HCT116 (cell line): ENCODE results near the gene FHIT. TPM values are rescaled to one million over a fixed set of nuclear protein-coding genes. Genes with fewer than 3 reads are reported as not detected.

Experiments used
- ATAC-seq: fragments of 200-7000 bp; cut with Tn5 transposase; 2 replicates; pipeline ENCODE4 v1.9.1; 2020; ENCODE audit warnings: mild to moderate bottlenecking, moderate library complexity
- BruUV-seq: library from RNA; stranded (reverse); fragments of 400-500 nt; replicated peaks from 2 replicates; lab custom pipeline; 2021; lab: Mats Ljungman, UMichigan
- CTCF ChIA-PET: fragments of 300-600 bp; sonication (Branson Sonifier 250); formaldehyde crosslinking; loops from one replicate; lab custom pipeline; 2021; ENCODE audit warnings: antibody characterized with exemption; lab: Charles Lee
- POLR2A ChIA-PET: fragments of 300-600, 350-600 bp; sonication (Branson Sonifier 250); formaldehyde crosslinking; loops from one replicate; lab custom pipeline; 2021; ENCODE audit warnings: antibody characterized with exemption; lab: Charles Lee
- RAD21 ChIA-PET, 2 experiments: fragments of 300-600 bp; sonication (Branson Sonifier 250); formaldehyde crosslinking; loops; one replicate each; lab custom pipeline; 2023; ENCODE audit warnings: low total read pairs in 2 of 2; ENCODE audit not compliant: uncharacterized antibody in 2 of 2, unreplicated experiment in 2 of 2, low non-redundant PET in 1 of 2; lab: Charles Lee
- DNase-seq: peaks from one replicate; pipeline ENCODE4 v3.0.0-alpha.2; 2010; ENCODE audit warnings: low read depth, low spot score
- H2AFZ ChIP-seq: fragments of 200-600 bp; shearing (Covaris generic), sonication (generic); 2 replicates; pipeline ENCODE4 v1.6.1; 2017; ENCODE audit warnings: low read depth, mixed run types, mixed read lengths, antibody characterized with exemption, low read length; ENCODE audit not compliant: poor library complexity, severe bottlenecking
- H3K27ac ChIP-seq: 2 replicates; pipeline ENCODE4 v1.5.1; 2012; ENCODE audit warnings: low read depth, low read length
- H3K27me3 ChIP-seq: fragments of 200-600 bp; sonication (generic); 2 replicates; pipeline ENCODE4 v1.6.1; 2016; ENCODE audit warnings: mixed run types, low read length, mixed read lengths; ENCODE audit not compliant: insufficient read depth
- H3K36me3 ChIP-seq, 2 experiments: fragments of 200-500 bp in 1 of 2; fragments of 200-600 bp in 1 of 2; sonication (Bioruptor generic) in 1 of 2; sonication (generic) in 1 of 2; 2 replicates each; pipeline versions ENCODE4 v1.5.1 to v1.6.1; 2014 to 2016; ENCODE audit warnings: low read length in 2 of 2, inconsistent platforms in 1 of 2, mixed read lengths in 1 of 2, mixed run types in 1 of 2; ENCODE audit not compliant: insufficient read depth in 2 of 2, control insufficient read depth in 1 of 2
- H3K4me1 ChIP-seq, 2 experiments: fragments of 200-600 bp in 1 of 2; sonication (generic) in 1 of 2; 2 replicates each; pipeline versions ENCODE4 v1.5.1 to v1.6.1; 2012 to 2017; ENCODE audit warnings: low read length in 2 of 2, inconsistent platforms in 1 of 2, mild to moderate bottlenecking in 1 of 2, mixed read lengths in 1 of 2, mixed run types in 1 of 2, moderate library complexity in 1 of 2; ENCODE audit not compliant: insufficient read depth in 2 of 2, control insufficient read depth in 1 of 2
- H3K4me2 ChIP-seq: fragments of 200-600 bp; sonication (generic); 2 replicates; pipeline ENCODE4 v1.6.1; 2017; ENCODE audit warnings: mixed run types, low read length, mixed read lengths
- H3K4me3 ChIP-seq, 2 experiments: fragments of 200-600 bp in 1 of 2; sonication (generic) in 1 of 2; replicated peaks in 1 of 2; 2 replicates each; pipeline ENCODE4 v1.5.1; 2011 to 2016; ENCODE audit warnings: low read length in 2 of 2, control low read depth in 1 of 2, low read depth in 1 of 2, mild to moderate bottlenecking in 1 of 2, mixed read lengths in 1 of 2, mixed run types in 1 of 2
- H3K79me2 ChIP-seq: fragments of 200-600 bp; sonication (generic); 2 replicates; pipeline ENCODE4 v1.6.1; 2017; ENCODE audit warnings: mild to moderate bottlenecking, mixed run types, low read length, moderate library complexity, mixed read lengths; ENCODE audit not compliant: insufficient read depth
- H3K9ac ChIP-seq: fragments of 200-600 bp; sonication (generic); 2 replicates; pipeline ENCODE4 v1.6.1; 2016; ENCODE audit warnings: low read length, mixed read lengths
- H3K9me2 ChIP-seq: fragments of 200-600 bp; sonication (generic), shearing (Covaris generic); 2 replicates; pipeline ENCODE4 v1.6.1; 2017; ENCODE audit warnings: mixed run types, mild to moderate bottlenecking, moderate library complexity; ENCODE audit not compliant: insufficient read depth
- H3K9me3 ChIP-seq, 2 experiments: fragments of 200-500 bp in 1 of 2; fragments of 200-600 bp in 1 of 2; sonication (Bioruptor generic) in 1 of 2; sonication (generic) in 1 of 2; 2 replicates each; pipeline ENCODE4 v1.6.1; 2014 to 2017; ENCODE audit warnings: low read length in 2 of 2, mixed read lengths in 2 of 2, inconsistent platforms in 1 of 2, low read depth in 1 of 2, mild to moderate bottlenecking in 1 of 2, mixed run types in 1 of 2, moderate library complexity in 1 of 2; ENCODE audit not compliant: control insufficient read depth in 1 of 2, insufficient read depth in 1 of 2
- H4K20me1 ChIP-seq: fragments of 200-600 bp; sonication (generic), shearing (Covaris generic); 2 replicates; pipeline ENCODE4 v1.6.1; 2017; ENCODE audit warnings: mixed run types, mild to moderate bottlenecking, moderate library complexity; ENCODE audit not compliant: insufficient read depth
- CBX3 ChIP-seq: IDR thresholded peaks from 2 replicates; pipeline ENCODE4 v1.6.1; 2012; ENCODE audit warnings: low read depth
- CEBPB ChIP-seq: IDR thresholded peaks from 2 replicates; pipeline ENCODE4 v1.6.1; 2012; ENCODE audit warnings: low read depth
- EGR1 ChIP-seq: IDR thresholded peaks from 2 replicates; pipeline ENCODE4 v1.6.1; 2012; ENCODE audit warnings: low read depth
- ELF1 ChIP-seq: IDR thresholded peaks from 2 replicates; pipeline ENCODE4 v1.6.1; 2012; ENCODE audit warnings: low read depth, borderline replicate concordance
- EZH2 ChIP-seq: fragments of 200-600 bp; sonication (generic); IDR thresholded peaks from 2 replicates; pipeline ENCODE4 v1.6.1; 2017; ENCODE audit warnings: antibody characterized with exemption, mixed run types
- FOSL1 ChIP-seq: IDR thresholded peaks from 2 replicates; pipeline ENCODE4 v1.6.1; 2012; ENCODE audit warnings: low read depth
- JUND ChIP-seq: IDR thresholded peaks from 2 replicates; pipeline ENCODE4 v1.6.1; 2012
- POLR2A ChIP-seq: IDR thresholded peaks from 2 replicates; pipeline ENCODE4 v1.7.0; 2011; ENCODE audit warnings: borderline replicate concordance; ENCODE audit not compliant: insufficient read depth, insufficient read length; ENCODE audit errors: extremely low read depth
- POLR2AphosphoS5 ChIP-seq: IDR thresholded peaks from 2 replicates; pipeline ENCODE4 v1.6.1; 2011; ENCODE audit warnings: mild to moderate bottlenecking, low read depth, low read length, moderate library complexity
- SIN3A ChIP-seq: IDR thresholded peaks from 2 replicates; pipeline ENCODE4 v1.6.1; 2012; ENCODE audit warnings: low read depth
- SP1 ChIP-seq: IDR thresholded peaks from 2 replicates; pipeline ENCODE4 v1.6.1; 2012; ENCODE audit warnings: low read depth
- SRF ChIP-seq: IDR thresholded peaks from 2 replicates; pipeline ENCODE4 v1.6.1; 2012; ENCODE audit warnings: low read depth
- TCF7L2 ChIP-seq: IDR thresholded peaks from 2 replicates; pipeline ENCODE4 v1.7.0; 2011; ENCODE audit warnings: borderline replicate concordance, inconsistent platforms; ENCODE audit not compliant: insufficient read depth, insufficient read length; ENCODE audit errors: extremely low read depth
- YY1 ChIP-seq: IDR thresholded peaks from 2 replicates; pipeline ENCODE4 v1.6.1; 2011; ENCODE audit warnings: low read length, low read depth, moderate library complexity, mild to moderate bottlenecking; ENCODE audit not compliant: insufficient replicate concordance; ENCODE audit errors: extremely low read depth
- ZFX ChIP-seq: fragments of 450-650 bp; IDR thresholded peaks from 2 replicates; pipeline ENCODE4 v1.6.1; 2017
- ZNF274 ChIP-seq: fragments of 200-500 bp; sonication (Bioruptor generic); IDR thresholded peaks from 2 replicates; pipeline ENCODE4 v1.6.1; 2014; ENCODE audit warnings: mild to moderate bottlenecking, low read depth, low read length, inconsistent platforms
- intact Hi-C: fragments of 100-400 bp; cut with micrococcal nuclease; formaldehyde crosslinking; loops from 2 replicates; pipeline ENCODE4 v1.10.0; 2022
- total RNA-seq: library from RNA; stranded (reverse); gene quantifications from one replicate; pipeline ENCODE4 v1.2.1, GENCODE V29; 2021; ENCODE audit not compliant: unreplicated experiment
- TF ChIP-seq, protein P1 (sequence below), 3 experiments: fragments of 200-600 bp in 1 of 3; sonication (generic) in 1 of 3; IDR thresholded peaks in 2 of 3; conservative IDR thresholded peaks in 1 of 3; 2 replicates each; pipeline ENCODE4 v1.5.1; 2012 to 2017; ENCODE audit warnings: low read depth in 2 of 3, low read length in 2 of 3, antibody characterized with exemption in 1 of 3, borderline replicate concordance in 1 of 3, control low read depth in 1 of 3, mild to moderate bottlenecking in 1 of 3, mixed read lengths in 1 of 3, mixed run types in 1 of 3, moderate library complexity in 1 of 3; ENCODE audit not compliant: insufficient read depth in 1 of 3
- TF ChIP-seq, protein P2 (sequence below): IDR thresholded peaks from 2 replicates; pipeline ENCODE4 v1.6.1; 2011; ENCODE audit warnings: mild to moderate bottlenecking, low read length, moderate library complexity; ENCODE audit not compliant: insufficient replicate concordance; ENCODE audit errors: extremely low read depth
- TF ChIP-seq, protein P3 (sequence below): IDR thresholded peaks from 2 replicates; pipeline ENCODE4 v1.6.1; 2012

The FHIT gene
- total RNA-seq, 1 experiment from 2014 or later, result 20.1 TPM

DNA sequence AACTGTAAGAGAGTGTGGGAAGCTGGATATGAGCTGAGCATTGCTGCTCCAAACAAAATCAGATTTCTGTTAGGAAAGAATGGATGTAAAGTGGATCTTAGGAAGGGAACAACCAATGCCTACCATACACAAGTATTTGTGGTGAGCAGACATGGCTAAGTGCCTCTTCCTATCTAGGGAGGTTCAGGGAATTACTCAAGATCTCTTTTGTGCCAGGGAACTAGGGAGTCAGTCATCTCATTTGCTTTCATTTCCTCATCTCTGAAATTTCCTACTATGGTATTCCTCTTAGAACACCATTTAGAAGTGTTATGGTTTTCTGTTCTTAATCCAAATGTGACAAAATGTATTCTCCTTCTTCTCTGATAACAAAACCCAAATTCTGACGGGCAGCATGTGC is 396.5 kb downstream of the FHIT start:
- H3K27ac ChIP-seq, result no peak overlapping the region
- H2AFZ ChIP-seq, result no peak overlapping the region
- no peaks in the 10 kb centered on the region for H3K9me3 ChIP-seq
- H3K36me3 ChIP-seq, result no peaks in the 10 kb centered on the region
- TF ChIP-seq CBX3 (no peak), TCF7L2 (no peak), ZNF274 (no peak), CEBPB (no peak), JUND (no peak), ZFX (no peak), SIN3A (no peak), EZH2 (no peak), POLR2A (no peak), POLR2AphosphoS5 (no peak), SP1 (no peak), ELF1 (no peak), SRF (no peak), FOSL1 (no peak), EGR1 (no peak), YY1 (no peak)
- TF ChIP-seq, protein P1, sequence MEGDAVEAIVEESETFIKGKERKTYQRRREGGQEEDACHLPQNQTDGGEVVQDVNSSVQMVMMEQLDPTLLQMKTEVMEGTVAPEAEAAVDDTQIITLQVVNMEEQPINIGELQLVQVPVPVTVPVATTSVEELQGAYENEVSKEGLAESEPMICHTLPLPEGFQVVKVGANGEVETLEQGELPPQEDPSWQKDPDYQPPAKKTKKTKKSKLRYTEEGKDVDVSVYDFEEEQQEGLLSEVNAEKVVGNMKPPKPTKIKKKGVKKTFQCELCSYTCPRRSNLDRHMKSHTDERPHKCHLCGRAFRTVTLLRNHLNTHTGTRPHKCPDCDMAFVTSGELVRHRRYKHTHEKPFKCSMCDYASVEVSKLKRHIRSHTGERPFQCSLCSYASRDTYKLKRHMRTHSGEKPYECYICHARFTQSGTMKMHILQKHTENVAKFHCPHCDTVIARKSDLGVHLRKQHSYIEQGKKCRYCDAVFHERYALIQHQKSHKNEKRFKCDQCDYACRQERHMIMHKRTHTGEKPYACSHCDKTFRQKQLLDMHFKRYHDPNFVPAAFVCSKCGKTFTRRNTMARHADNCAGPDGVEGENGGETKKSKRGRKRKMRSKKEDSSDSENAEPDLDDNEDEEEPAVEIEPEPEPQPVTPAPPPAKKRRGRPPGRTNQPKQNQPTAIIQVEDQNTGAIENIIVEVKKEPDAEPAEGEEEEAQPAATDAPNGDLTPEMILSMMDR (IDR thresholded peaks at IDR 0.05 in 2 of 3, conservative IDR thresholded peaks at IDR 0.05 in 1 of 3; ENCODE audit: borderline replicate concordance in 1 of 3, insufficient read depth in 1 of 3, low read depth in 2 of 3, low read length in 2 of 3), result no peak
- TF ChIP-seq, protein P2, sequence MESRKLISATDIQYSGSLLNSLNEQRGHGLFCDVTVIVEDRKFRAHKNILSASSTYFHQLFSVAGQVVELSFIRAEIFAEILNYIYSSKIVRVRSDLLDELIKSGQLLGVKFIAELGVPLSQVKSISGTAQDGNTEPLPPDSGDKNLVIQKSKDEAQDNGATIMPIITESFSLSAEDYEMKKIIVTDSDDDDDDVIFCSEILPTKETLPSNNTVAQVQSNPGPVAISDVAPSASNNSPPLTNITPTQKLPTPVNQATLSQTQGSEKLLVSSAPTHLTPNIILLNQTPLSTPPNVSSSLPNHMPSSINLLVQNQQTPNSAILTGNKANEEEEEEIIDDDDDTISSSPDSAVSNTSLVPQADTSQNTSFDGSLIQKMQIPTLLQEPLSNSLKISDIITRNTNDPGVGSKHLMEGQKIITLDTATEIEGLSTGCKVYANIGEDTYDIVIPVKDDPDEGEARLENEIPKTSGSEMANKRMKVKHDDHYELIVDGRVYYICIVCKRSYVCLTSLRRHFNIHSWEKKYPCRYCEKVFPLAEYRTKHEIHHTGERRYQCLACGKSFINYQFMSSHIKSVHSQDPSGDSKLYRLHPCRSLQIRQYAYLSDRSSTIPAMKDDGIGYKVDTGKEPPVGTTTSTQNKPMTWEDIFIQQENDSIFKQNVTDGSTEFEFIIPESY, result no peak
- TF ChIP-seq, protein P3, sequence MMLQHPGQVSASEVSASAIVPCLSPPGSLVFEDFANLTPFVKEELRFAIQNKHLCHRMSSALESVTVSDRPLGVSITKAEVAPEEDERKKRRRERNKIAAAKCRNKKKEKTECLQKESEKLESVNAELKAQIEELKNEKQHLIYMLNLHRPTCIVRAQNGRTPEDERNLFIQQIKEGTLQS, result no peak
- no TSS peak for BruUV-seq
- no peaks in the 10 kb centered on the region for H3K9me2 ChIP-seq
- no peak overlapping the region for H3K9ac ChIP-seq
- H3K27me3 ChIP-seq, result no peaks in the 10 kb centered on the region
- H3K4me1 ChIP-seq, result no peaks in the 10 kb centered on the region
- CTCF ChIA-PET, result no interaction called here
- POLR2A ChIA-PET, result no interaction called here
- no peak for ATAC-seq
- H3K4me2 ChIP-seq, result no peak overlapping the region
- H3K4me3 ChIP-seq, result no peak overlapping the region
- no peaks in the 10 kb centered on the region for H4K20me1 ChIP-seq
- RAD21 ChIA-PET, result no interaction called here
- H3K79me2 ChIP-seq, result no peaks in the 10 kb centered on the region
- no peak for DNase-seq
- intact Hi-C loops, result no loop called here
